ENCODE measurements around the gene PTGIS. TPM values are rescaled to one million over a fixed set of nuclear protein-coding genes. Genes with fewer than 3 reads are reported as not detected.

PTGIS gene
- total RNA-seq, 1 experiment from 2014 or later: 0.26 TPM

GRCh38 chr20:49469060-49469459 is 98.9 kb downstream of the PTGIS start:
- Mint-ChIP-seq H3K4me3 (ENCODE audit: low read depth, unreplicated experiment) (no peak overlapping the region), H3K27me3 (ENCODE audit: unreplicated experiment) (peaks cover 96% of the 10 kb centered on the region), H3K27ac (ENCODE audit: unreplicated experiment) (no peak overlapping the region), H3K36me3 (ENCODE audit: insufficient read depth, unreplicated experiment) (no peaks in the 10 kb centered on the region), H3K4me1 (ENCODE audit: low read depth, unreplicated experiment) (no peaks in the 10 kb centered on the region), H3K9me3 (ENCODE audit: low read depth, unreplicated experiment) (no peaks in the 10 kb centered on the region)
- no peak for DNase-seq
- CTCF ChIA-PET: interaction anchor here (0.7 to 1.1 kb wide), 2 partner anchors 7 to 731 kb away, joined by 3 to 4 read pairs; no protein-coding TSS in a partner anchor
- BruUV-seq (replicated peaks): no TSS peak
- intact Hi-C loops (cut with micrococcal nuclease; ENCODE audit: unreplicated experiment): no loop called here
- no peak for TF ChIP-seq CTCF (IDR thresholded peaks at IDR 0.05; ENCODE audit: unreplicated experiment)

- no peak for DNase-seq
- no peaks in the 10 kb centered on the region for H3K36me3 Mint-ChIP-seq (ENCODE audit: insufficient read depth, unreplicated experiment)
- CTCF ChIA-PET: interaction anchor here (1.1 kb wide), 1 partner anchor 8 kb away, joined by 4 read pairs; no protein-coding TSS in a partner anchor
- BruUV-seq (replicated peaks): no TSS peak
- TF ChIP-seq CTCF (IDR thresholded peaks at IDR 0.05; ENCODE audit: unreplicated experiment): no peak
- peaks cover 92% of the 10 kb centered on the region for H3K27me3 Mint-ChIP-seq (ENCODE audit: unreplicated experiment)
- intact Hi-C loops (cut with micrococcal nuclease; ENCODE audit: unreplicated experiment): no loop called here
- H3K27ac Mint-ChIP-seq (ENCODE audit: unreplicated experiment): no peak overlapping the region
- no peaks in the 10 kb centered on the region for H3K9me3 Mint-ChIP-seq (ENCODE audit: low read depth, unreplicated experiment)
- H3K4me1 Mint-ChIP-seq (ENCODE audit: low read depth, unreplicated experiment): no peaks in the 10 kb centered on the region
- H3K4me3 Mint-ChIP-seq (ENCODE audit: low read depth, unreplicated experiment): no peak overlapping the region
Measured at GRCh38 chr20:49468412-49468811, 99.5 kb downstream of the PTGIS start.

- CTCF ChIA-PET: interaction anchor here (1.1 kb wide), 1 partner anchor 18 kb away, joined by 4 read pairs; no protein-coding TSS in a partner anchor
- H3K36me3 Mint-ChIP-seq (ENCODE audit: insufficient read depth, unreplicated experiment): no peaks in the 10 kb centered on the region
- no peak overlapping the region for H3K4me3 Mint-ChIP-seq (ENCODE audit: low read depth, unreplicated experiment)
- TF ChIP-seq CTCF (IDR thresholded peaks at IDR 0.05; ENCODE audit: unreplicated experiment): no peak
- BruUV-seq (replicated peaks): no TSS peak
- no peak overlapping the region for H3K27ac Mint-ChIP-seq (ENCODE audit: unreplicated experiment)
- intact Hi-C loops (cut with micrococcal nuclease; ENCODE audit: unreplicated experiment): no loop called here
- DNase-seq: no peak
- no peaks in the 10 kb centered on the region for H3K4me1 Mint-ChIP-seq (ENCODE audit: low read depth, unreplicated experiment)
- no peaks in the 10 kb centered on the region for H3K9me3 Mint-ChIP-seq (ENCODE audit: low read depth, unreplicated experiment)
- H3K27me3 Mint-ChIP-seq (ENCODE audit: unreplicated experiment): peaks cover 92% of the 10 kb centered on the region
Measured at GRCh38 chr20:49466114-49466912, 101.6 kb downstream of the PTGIS start.

- CTCF ChIA-PET: no interaction called here
- BruUV-seq (replicated peaks): no TSS peak
- Mint-ChIP-seq H3K36me3 (ENCODE audit: insufficient read depth, unreplicated experiment) (no peaks in the 10 kb centered on the region), H3K27ac (ENCODE audit: unreplicated experiment) (no peak overlapping the region), H3K4me3 (ENCODE audit: low read depth, unreplicated experiment) (no peak overlapping the region), H3K9me3 (ENCODE audit: low read depth, unreplicated experiment) (no peaks in the 10 kb centered on the region), H3K27me3 (ENCODE audit: unreplicated experiment) (peaks cover 92% of the 10 kb centered on the region), H3K4me1 (ENCODE audit: low read depth, unreplicated experiment) (no peaks in the 10 kb centered on the region)
- intact Hi-C loops (cut with micrococcal nuclease; ENCODE audit: unreplicated experiment): no loop called here
- DNase-seq: no peak
- TF ChIP-seq CTCF (IDR thresholded peaks at IDR 0.05; ENCODE audit: unreplicated experiment): no peak
Measured at GRCh38 chr20:49464556-49464955, 103.4 kb downstream of the PTGIS start.
